COLO668 (cell line): ENCODE results near the gene MYO18A.

Source experiments
- DNase-seq: peaks from one replicate; lab custom pipeline; 2025; ENCODE audit not compliant: unreplicated experiment; lab: John Stamatoyannopoulos, UW

The MYO18A gene

GRCh38 chr17:29168079-29168758 is 12.0 kb downstream of the MYO18A start:
- DNase-seq, result no peak

DNA sequence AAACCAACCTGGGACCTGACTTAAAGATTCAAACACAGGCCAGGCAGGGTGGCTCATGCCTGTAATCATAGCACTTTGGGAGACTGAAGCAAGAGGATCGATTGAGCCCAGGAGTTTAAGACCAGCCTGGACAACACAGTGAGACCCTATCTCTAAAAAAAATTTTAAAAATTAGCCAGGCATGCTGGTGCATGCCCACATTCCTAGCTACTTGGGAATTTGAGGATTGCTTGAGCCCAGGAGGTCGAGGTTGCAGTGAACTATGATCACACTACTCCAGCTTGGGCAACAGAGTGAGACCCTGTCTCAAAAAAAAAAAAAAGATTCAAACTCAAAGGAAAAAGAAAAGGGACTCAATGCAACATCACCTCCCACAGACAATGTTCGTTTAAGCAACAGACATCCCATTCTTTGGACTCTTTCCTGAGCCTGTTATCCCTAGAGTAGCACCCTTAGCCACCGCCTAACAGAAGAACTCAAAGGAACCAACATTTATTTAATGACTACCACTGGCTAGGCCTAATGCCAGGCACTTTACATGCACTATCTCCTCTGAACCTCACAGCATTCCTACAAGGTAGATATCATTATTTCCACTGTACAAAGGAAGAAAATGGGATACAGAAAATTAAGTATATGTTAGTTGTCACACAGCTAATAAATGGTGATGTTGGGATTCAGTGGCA is 12.7 kb downstream of the MYO18A start:
- DNase-seq, result no peak

DNA sequence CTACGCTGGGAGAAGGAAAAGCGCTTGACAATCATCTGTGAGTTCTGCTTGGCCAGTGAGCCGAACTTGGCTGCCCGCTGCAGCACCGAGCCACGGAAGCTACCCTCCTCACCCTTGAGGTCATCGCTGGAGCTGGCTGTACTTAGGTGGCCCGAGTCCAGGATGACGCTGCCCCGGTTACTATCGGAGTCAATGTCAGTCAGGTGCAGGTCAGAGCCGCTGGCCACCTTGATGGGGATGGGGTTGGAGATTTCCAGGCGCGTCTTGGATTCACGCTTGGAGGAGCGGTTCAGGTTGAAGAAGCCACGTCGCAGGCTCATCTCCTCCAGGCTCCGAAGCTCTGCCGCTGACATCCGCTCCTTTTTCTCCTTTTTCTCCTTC is 13.7 kb downstream of the MYO18A start:
- no peak for DNase-seq

- no peak for DNase-seq
Observed at GRCh38 chr17:29165800-29166506, 14.2 kb downstream of the MYO18A start.

DNA sequence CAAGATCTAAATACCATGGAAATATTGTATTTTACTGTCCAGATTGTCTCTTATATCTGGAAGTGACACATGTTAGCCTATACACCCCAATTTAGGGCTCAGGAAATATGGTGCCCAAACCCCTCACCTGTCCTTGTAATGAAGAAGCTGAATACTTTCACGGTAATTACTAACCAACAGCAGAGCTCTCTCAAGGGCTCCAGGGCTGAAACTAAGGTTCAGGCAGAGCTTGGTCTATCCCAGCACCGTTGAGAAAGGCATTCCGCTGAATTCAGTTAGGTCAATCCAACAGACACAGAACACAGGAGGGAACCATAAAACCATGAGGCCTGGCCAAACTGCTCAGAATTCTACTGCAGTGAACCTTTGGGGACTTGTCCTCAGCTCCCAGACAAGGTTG is 14.9 kb downstream of the MYO18A start:
- DNase-seq, result no peak

GRCh38 chr17:29163563-29163962 is 16.6 kb downstream of the MYO18A start:
- DNase-seq, result no peak

GRCh38 chr17:29162909-29163341 is 17.3 kb downstream of the MYO18A start:
- DNase-seq, result no peak

DNA sequence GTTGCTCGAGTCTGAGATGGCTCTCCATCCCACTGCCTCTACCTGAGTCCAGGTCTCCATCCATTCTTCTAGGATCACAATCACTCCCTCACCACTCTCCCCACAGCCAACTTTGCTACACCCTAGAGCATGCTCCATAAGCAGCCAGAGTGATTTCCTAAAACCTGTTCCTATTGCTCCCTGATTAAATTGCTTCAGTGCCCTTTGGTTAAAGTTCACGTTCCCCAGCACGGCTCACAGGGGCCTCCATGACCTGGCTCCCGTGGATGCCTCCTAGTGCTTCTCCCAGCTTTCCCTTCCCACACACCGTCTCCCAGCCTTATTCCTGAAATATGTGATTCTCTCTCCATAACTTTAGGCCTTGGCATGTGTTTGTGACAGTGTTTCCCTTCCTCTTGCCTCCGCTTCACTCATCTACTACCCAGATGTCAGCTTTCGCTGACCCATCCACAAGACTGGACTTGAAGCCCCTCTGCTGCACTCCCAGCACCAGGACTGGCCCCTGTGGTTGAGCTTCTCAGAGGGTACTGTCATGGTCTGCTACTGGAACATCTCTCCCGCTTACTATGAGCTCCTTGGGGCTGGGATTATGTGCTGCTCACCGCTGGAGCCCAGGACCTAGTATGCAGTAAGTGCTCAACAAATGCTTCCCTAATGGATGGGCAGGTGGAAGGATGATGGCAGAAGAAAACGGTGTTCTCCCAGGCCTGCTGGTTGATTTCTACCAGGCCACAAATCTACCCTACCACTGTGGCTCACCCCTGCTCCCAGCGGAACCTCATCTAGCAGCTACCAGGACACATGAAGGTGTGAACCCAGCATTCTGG is 17.9 kb downstream of the MYO18A start:
- no peak for DNase-seq

GRCh38 chr17:29160253-29160652 is 19.9 kb downstream of the MYO18A start:
- no peak for DNase-seq

DNA sequence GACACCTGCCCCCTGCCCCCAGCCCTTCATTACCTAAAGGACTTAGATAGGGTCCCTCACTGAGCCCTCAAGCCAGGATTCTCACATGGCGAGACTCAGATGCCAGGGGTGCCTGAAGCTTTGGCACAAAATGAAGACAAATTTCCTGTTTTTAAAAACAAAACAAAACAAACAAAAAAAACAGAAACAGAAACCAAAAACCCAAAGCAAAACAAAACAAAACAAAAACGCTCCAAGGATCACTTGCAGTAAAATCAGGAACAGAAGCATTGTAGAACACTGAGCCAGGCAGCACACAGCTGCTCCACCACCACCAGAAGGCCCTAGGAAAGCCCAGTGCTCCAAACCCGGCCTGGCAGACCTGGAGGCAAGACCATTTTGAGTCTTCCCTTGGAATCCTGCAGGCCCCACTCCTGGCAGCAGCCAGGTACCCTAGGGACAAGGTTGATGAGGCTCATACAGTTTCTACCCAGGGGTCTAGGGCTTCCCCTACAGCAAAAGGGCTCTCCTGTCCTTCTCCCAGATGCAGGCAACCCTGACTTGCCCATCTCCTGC is 20.8 kb downstream of the MYO18A start:
- DNase-seq, result no peak

GRCh38 chr17:29158488-29159275 is 21.5 kb downstream of the MYO18A start:
- DNase-seq, result no peak

GRCh38 chr17:29158096-29158487 is 22.1 kb downstream of the MYO18A start:
- no peak for DNase-seq

DNA sequence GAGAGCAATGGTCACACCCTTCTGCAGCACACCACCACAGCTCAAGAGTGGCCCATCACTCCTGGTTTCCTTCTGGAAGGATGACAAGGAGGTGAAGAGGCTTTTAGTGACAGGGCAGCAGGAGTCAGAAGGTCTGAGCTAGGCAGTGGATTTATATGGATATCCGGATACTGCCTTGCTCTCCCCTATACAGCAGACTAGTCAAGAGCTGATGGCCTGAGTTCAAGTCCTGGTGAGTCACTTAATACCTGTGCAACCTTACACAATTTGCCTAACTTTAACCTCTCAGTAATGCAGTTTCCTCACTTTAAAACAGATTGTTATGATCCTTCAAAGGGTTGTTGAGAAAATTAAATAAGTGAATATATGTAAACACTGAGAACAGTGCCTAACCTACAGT is 22.9 kb downstream of the MYO18A start:
- no peak for DNase-seq

- no peak for DNase-seq
Observed at GRCh38 chr17:29156781-29157180, 23.4 kb downstream of the MYO18A start.

- no peak for DNase-seq
Observed at GRCh38 chr17:29155966-29156338, 24.2 kb downstream of the MYO18A start.

DNA sequence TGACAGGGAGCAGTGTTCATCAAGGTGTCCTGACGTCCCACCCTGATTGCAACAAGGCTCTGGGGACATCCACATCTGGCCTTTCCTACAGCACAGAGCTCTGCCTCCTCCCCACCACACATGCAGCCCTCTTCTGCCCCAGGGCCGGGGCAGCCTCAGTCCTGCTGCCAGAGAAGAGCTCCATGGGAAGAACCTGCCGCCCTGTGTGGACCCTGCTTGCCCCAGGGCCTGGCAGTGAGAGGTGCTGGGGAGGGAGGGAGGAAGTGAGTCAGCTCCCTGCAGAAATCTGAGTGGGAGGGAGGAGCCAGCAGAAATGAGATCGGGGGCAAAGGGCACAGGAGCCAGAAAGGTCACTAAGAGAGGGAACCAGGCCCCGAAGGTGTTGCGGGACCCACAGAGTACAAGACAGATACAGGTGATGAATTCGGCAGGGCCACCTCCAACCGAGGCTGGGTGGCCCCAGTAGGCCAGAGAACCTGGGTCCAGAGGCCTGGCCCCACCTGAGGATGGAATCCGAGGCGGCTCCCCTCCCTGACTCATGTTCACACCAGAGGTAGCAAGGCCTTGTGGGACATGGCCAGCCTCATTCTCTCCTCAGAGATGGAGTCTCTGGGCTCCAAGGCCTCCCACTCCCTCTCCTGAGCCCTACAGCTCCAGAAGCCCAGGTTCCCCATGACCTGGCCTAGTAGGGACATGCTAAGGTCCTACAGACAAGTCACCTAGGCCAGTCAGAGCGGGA is 24.8 kb downstream of the MYO18A start:
- peak; percentile 51 for DNase-seq

- DNase-seq, result no peak
Observed at GRCh38 chr17:29154516-29155226, 25.5 kb downstream of the MYO18A start.

DNA sequence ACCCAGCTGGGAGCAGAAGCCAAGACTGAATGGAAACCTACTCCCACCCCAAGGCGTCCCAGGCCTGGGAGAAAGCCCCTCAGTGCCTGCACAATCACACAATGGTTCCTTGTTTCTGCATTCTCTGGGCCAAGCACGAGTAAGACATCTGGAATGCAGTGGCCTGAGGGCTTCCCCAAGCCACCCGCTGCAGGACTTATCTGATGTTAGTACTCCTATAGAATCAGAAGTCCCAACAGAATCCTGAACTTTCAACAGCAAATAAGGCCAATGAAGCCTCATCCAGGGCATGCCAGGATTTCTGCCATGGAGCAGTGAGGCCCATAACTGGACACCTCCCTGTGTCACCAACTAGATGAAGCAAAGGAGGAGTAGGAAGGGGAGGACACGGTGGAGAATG is 28.6 kb downstream of the MYO18A start:
- no peak for DNase-seq

DNA sequence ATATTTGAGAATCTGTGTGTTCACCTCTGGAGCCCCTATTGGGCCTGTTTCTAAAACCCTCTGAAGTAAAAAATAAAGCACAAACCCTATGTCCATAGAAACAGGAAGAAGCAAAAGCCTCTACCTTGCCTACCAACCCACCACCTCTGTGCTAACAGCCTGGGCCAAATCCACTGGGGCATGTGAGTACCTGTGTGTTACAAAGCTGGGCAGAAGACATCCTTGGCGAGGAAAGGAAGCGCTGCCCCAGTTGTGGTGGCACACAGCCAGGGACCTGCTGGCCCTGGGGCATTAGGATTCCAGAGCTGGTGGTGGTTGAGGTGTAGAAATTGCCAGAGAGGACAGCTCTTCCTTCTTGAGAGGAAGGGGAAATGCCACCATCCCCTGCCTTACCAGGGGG is 30.0 kb downstream of the MYO18A start:
- DNase-seq, result no peak
